GM04504 (cell line): ENCODE data around the gene FAM50A.

Experiments
- DNase-seq: peaks from one replicate; pipeline ENCODE4 v3.0.0-alpha.2; 2012; ENCODE audit warnings: low read depth

The FAM50A gene

GRCh38 chrX:154440623-154441357 is 3.2 kb upstream of the FAM50A start:
- no peak for DNase-seq

DNA sequence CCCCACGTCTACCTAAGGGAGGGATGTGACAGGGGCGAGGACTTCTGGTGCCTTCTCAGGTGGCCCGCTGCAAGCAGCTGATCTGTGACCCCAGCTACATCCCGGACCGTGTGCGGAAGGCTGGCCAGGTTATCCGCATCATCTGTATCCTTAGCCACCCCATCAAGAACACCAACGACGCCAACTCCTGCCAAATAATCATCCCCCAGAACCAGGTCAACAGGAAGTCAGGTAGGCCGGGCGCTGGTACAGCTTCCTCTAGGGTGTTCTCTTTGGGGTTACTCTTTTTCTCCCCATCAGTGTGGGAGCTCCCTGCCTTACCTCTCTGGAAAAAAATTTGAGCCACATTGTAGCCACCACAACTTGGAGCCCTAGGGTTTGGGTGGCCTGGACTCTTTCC is 2.4 kb upstream of the FAM50A start:
- DNase-seq, result no peak

- no peak for DNase-seq
Observed at GRCh38 chrX:154441984-154442707, 1.8 kb upstream of the FAM50A start.

GRCh38 chrX:154443479-154443910 is 446 bp upstream of the FAM50A start:
- no peak for DNase-seq

- DNase-seq, result no peak
Observed at GRCh38 chrX:154444755-154445246, 860 bp downstream of the FAM50A start.

DNA sequence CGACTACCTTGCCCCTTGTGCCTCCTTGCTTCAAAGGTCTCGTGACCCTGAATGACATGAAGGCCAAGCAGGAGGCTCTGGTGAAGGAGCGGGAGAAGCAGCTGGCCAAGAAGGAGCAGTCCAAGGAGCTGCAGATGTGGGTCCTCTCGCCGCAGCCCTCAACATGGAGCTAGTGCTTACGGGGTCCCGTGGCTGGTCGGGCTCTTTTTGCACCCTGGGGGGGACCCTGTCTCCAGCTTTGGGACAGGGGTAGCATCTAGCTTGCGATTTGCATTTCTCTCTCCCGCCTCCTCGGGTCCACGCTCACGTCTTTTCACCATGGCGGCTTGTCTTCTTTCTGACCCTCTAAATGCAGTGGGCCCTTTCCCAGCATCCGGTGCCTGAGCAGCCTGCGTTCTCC is 1.8 kb downstream of the FAM50A start:
- no peak for DNase-seq

GRCh38 chrX:154446430-154446829 is 2.5 kb downstream of the FAM50A start:
- no peak for DNase-seq

DNA sequence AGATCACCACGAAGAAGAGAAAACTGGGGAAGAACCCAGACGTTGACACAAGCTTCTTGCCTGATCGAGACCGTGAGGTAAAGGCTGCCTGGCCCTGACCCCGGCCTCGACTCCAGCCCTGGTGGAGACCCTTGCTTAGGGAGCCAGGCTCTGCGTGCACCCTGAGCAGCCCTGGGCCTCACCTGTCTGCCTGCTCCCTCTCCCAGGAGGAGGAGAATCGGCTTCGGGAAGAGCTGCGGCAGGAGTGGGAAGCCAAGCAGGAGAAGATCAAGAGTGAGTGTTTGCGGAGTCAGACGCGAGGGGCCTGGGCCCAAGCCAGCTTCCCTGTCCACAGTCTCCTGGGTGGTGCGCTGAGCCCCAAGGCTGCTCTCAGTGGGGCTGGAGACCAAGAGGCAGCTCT is 4.5 kb downstream of the FAM50A start:
- DNase-seq, result no peak

- no peak for DNase-seq
Observed at GRCh38 chrX:154449618-154450017, 5.7 kb downstream of the FAM50A start.

- DNase-seq, result no peak
Observed at GRCh38 chrX:154450312-154450711, 6.4 kb downstream of the FAM50A start.

DNA sequence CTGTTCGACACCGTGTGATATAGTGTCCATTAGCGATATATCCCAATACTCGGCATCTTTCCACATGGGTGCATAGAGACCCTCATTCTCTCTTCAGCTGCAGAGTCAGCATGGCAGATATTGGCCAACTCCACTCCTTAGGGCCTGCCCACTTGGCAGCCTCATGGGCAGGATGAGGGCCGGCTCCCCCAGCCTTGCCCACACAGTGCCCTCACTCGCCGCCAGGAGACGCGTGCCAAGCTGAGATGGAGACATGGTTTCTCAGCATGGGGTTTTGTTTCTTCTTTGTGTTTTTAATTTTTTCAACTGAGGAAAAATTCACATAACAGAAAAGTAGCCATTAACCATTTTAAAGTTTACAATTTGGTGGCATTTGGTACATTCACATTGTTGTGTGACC is 8.9 kb downstream of the FAM50A start:
- DNase-seq, result no peak

DNA sequence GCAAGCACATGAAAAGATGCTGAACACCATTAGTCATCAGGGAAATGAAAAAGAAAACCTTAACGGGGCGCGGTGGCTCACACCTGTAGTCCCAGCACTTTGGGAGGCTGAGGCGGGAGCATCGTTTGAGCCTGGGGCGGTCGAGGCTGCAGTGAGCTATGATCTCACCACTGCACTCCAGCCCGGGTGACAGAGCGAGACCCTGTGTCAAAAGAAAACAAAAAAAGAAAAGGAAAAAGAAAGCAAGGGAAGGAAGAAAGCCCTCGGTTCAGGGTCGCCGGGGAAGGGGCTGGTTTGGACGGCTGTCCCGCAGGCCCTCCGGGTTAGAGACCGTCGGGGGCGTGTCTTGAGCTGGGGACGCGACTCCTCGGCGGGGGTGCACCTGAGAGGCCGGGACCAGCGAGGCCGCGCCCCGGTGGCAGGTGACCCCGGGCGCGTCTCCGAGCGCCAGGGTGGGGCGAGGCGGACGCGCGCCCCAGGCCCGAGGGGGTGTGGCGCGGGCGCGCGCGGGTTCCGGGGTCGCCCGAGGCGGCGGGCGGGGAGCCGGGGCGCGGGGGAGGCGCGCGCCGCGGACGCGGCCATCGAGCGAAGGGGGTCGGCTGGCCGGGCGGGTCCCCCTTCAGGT is 13.7 kb downstream of the FAM50A start:
- DNase-seq, result no peak

GRCh38 chrX:154458116-154458953 is 14.4 kb downstream of the FAM50A start, which contains the start of gene PLXNA3:
PLXNA3 (plus strand) TSS chrX:154458281; CDS start chrX:154460184, 1,903 bp downstream.
- no peak for DNase-seq

DNA sequence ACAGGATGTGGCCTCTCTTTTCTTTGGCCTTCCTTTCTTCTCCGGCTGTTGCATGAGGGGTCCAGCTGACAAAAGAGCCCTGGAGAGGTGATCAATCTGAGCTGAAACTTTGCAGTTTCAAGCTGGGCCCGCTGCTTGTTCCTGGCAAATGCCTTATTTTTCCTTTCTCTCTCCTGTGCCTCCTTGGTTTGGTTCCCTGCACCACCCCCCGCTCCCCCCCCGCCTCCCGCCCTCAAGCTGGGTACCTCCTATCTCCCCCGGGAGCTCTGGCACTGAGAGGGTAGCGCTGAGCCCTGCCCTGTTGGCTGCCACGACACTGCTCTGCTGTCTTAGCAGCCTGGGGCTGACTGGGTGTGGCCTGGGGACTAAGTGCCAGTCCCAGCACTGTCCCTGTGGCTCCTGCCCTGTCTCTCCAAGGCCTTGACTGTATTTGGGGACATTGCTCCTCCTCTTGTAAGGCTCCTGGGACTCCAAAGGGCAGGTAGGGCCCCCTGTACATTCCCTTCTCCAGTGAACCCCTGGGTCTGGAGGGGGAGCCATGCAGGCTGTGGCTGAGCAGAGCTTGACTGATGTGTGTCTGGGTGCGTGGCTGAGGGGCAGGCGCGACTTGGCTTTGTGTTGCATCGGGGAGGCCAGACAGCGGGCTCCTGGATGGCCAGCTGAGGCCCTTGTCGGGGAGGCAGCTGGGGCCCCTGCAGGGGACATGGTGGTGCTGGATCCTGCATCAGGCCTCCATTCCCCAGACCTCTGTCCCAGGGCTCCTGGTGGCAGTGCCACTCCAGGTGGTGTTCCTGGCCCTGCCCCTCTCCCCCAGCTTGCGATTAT is 15.2 kb downstream of the FAM50A start:
- no peak for DNase-seq

- no peak for DNase-seq
Observed at GRCh38 chrX:154459832-154460231, 15.9 kb downstream of the FAM50A start.

DNA sequence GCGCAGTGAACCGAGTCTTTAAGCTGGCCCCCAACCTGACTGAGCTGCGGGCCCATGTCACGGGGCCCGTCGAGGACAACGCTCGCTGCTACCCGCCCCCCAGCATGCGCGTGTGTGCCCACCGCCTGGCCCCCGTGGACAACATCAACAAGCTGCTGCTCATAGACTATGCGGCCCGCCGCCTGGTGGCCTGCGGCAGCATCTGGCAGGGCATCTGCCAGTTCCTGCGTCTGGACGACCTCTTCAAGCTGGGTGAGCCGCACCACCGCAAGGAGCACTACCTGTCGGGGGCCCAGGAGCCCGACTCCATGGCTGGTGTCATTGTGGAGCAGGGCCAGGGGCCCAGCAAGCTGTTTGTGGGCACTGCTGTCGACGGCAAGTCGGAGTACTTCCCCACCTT is 16.4 kb downstream of the FAM50A start:
- DNase-seq, result no peak

- no peak for DNase-seq
Observed at GRCh38 chrX:154462396-154462795, 18.5 kb downstream of the FAM50A start.

GRCh38 chrX:154463611-154464220 is 19.8 kb downstream of the FAM50A start:
- no peak for DNase-seq

GRCh38 chrX:154464806-154465365 is 20.9 kb downstream of the FAM50A start:
- DNase-seq, result no peak

DNA sequence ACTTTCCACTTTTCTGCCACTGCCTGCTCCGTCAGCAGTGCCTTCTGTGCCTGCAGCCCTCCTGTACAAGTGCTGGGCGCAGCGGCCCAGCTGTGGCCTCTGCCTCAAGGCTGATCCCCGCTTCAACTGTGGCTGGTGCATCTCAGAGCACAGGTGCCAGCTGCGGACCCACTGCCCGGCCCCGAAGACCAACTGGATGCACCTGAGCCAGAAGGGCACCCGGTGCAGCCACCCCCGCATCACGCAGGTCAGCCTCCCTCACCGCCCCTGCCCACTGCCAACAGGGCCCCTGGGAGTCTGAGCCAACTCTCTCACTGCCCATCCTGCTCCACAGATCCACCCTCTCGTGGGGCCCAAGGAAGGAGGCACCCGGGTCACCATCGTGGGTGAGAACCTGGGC is 21.7 kb downstream of the FAM50A start:
- DNase-seq, result no peak
